ENCODE measurements around the gene ADGRA1.

GRCh38 chr10:133124357-133125211 lies 36.9 kb downstream of the ADGRA1 start:
- TF ChIP-seq CTCF (IDR thresholded peaks at IDR 0.05), result peak in 3 of 4 experiments; percentile 10 to 51 (median 33)
- TF ChIP-seq POLR2A (IDR thresholded peaks at IDR 0.05), result no peak
- no peak for TF ChIP-seq POLR2AphosphoS5 (IDR thresholded peaks at IDR 0.05)
- TF ChIP-seq EP300 (IDR thresholded peaks at IDR 0.05), result no peak

All from sigmoid colon (tissue), 4 donors.